T-helper 1 cell treated with Interleukin-12 subunit alpha and Interleukin-12 subunit beta and Interleukin-4 antibody, amounts not matched to agents 30 μg/mL and 1 μg/mL, for 36 hours (primary cell): ENCODE results near the gene JMJD1C.
"Not testable (repeated sequence)": the region's sequence is repeated elsewhere in the genome, so short reads cannot be mapped to it uniquely, and the experiment has no call there.

Source experiments
- H3K27ac Mint-ChIP-seq: one replicate; pipeline ENCODE4 v1.8.0; 2021; ENCODE audit warnings: mild to moderate bottlenecking, mixed read lengths
- H3K27me3 Mint-ChIP-seq: one replicate; pipeline ENCODE4 v1.8.0; 2021; ENCODE audit warnings: low read depth, mixed read lengths
- H3K36me3 Mint-ChIP-seq: one replicate; pipeline ENCODE4 v1.8.0; 2021; ENCODE audit warnings: low read depth, mixed read lengths
- H3K4me1 Mint-ChIP-seq: one replicate; pipeline ENCODE4 v1.8.0; 2021; ENCODE audit warnings: low read depth, mixed read lengths
- H3K4me3 Mint-ChIP-seq: one replicate; pipeline ENCODE4 v1.8.0; 2021; ENCODE audit warnings: mild to moderate bottlenecking, moderate library complexity, mixed read lengths
- H3K9me3 Mint-ChIP-seq: one replicate; pipeline ENCODE4 v1.8.0; 2021; ENCODE audit warnings: mixed read lengths

Gene JMJD1C, protein sequence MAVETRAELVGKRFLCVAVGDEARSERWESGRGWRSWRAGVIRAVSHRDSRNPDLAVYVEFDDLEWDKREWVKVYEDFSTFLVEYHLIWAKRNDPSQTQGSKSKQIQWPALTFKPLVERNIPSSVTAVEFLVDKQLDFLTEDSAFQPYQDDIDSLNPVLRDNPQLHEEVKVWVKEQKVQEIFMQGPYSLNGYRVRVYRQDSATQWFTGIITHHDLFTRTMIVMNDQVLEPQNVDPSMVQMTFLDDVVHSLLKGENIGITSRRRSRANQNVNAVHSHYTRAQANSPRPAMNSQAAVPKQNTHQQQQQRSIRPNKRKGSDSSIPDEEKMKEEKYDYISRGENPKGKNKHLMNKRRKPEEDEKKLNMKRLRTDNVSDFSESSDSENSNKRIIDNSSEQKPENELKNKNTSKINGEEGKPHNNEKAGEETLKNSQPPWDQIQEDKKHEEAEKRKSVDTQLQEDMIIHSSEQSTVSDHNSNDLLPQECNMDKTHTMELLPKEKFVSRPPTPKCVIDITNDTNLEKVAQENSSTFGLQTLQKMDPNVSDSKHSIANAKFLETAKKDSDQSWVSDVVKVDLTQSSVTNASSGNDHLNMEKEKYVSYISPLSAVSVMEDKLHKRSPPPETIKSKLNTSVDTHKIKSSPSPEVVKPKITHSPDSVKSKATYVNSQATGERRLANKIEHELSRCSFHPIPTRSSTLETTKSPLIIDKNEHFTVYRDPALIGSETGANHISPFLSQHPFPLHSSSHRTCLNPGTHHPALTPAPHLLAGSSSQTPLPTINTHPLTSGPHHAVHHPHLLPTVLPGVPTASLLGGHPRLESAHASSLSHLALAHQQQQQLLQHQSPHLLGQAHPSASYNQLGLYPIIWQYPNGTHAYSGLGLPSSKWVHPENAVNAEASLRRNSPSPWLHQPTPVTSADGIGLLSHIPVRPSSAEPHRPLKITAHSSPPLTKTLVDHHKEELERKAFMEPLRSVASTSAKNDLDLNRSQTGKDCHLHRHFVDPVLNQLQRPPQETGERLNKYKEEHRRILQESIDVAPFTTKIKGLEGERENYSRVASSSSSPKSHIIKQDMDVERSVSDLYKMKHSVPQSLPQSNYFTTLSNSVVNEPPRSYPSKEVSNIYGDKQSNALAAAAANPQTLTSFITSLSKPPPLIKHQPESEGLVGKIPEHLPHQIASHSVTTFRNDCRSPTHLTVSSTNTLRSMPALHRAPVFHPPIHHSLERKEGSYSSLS (N-terminal part only)

GRCh38 chr10:63465293-63466143 is at the start of gene JMJD1C:
TSS of gene JMJD1C (minus strand) at chr10:63465977. CDS start at chr10:63465662, 315 bp downstream.
- H3K4me1 Mint-ChIP-seq: peaks cover 13% of the 10 kb centered on the region
- peak within 1 kb of the TSS; percentile 90 for H3K4me3 Mint-ChIP-seq
- H3K36me3 Mint-ChIP-seq: peaks cover 1% of the 10 kb centered on the region
- peaks cover 39% of the 10 kb centered on the region for H3K27me3 Mint-ChIP-seq
- peak within 1 kb of the TSS; percentile 74 for H3K27ac Mint-ChIP-seq
- no peaks in the 10 kb centered on the region for H3K9me3 Mint-ChIP-seq

GRCh38 chr10:63515002-63515763 is 49.4 kb upstream of the JMJD1C start:
- Mint-ChIP-seq H3K27me3 (no peaks in the 10 kb centered on the region), H3K9me3 (peaks cover 6% of the 10 kb centered on the region), H3K4me1 (peaks cover 40% of the 10 kb centered on the region), H3K4me3 (peak overlapping the region; percentile 40), H3K36me3 (peaks cover 16% of the 10 kb centered on the region), H3K27ac (peak overlapping the region; percentile 70)

DNA sequence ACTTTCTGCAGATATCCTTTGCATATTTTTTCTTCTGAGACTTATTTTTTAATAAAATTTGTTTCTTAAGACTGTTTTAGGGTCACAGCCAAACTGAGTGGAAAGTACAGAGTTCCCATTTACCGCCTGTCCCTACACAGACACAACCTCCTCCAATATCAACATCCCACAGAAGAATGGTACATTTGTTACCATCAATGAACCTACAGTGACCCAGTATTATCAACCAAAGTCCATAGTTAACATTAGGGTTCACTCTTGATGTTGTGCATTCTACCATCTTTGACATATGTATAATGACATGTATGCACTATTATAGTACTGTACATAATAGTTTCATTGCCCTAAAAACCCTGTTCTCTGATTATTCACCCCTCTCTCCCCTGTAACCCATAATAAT is 40.8 kb upstream of the JMJD1C start:
- H3K36me3 Mint-ChIP-seq: peaks cover 1% of the 10 kb centered on the region
- no peaks in the 10 kb centered on the region for H3K27me3 Mint-ChIP-seq
- H3K27ac Mint-ChIP-seq: no peak overlapping the region
- no peak overlapping the region for H3K4me3 Mint-ChIP-seq
- H3K9me3 Mint-ChIP-seq: no peaks in the 10 kb centered on the region
- peaks cover 7% of the 10 kb centered on the region for H3K4me1 Mint-ChIP-seq

- no peak overlapping the region for H3K4me3 Mint-ChIP-seq
- no peaks in the 10 kb centered on the region for H3K9me3 Mint-ChIP-seq
- no peak overlapping the region for H3K27ac Mint-ChIP-seq
- H3K4me1 Mint-ChIP-seq: peaks cover 7% of the 10 kb centered on the region
- no peaks in the 10 kb centered on the region for H3K27me3 Mint-ChIP-seq
- H3K36me3 Mint-ChIP-seq: no peaks in the 10 kb centered on the region
Measured at GRCh38 chr10:63505562-63505961, 39.8 kb upstream of the JMJD1C start.

DNA sequence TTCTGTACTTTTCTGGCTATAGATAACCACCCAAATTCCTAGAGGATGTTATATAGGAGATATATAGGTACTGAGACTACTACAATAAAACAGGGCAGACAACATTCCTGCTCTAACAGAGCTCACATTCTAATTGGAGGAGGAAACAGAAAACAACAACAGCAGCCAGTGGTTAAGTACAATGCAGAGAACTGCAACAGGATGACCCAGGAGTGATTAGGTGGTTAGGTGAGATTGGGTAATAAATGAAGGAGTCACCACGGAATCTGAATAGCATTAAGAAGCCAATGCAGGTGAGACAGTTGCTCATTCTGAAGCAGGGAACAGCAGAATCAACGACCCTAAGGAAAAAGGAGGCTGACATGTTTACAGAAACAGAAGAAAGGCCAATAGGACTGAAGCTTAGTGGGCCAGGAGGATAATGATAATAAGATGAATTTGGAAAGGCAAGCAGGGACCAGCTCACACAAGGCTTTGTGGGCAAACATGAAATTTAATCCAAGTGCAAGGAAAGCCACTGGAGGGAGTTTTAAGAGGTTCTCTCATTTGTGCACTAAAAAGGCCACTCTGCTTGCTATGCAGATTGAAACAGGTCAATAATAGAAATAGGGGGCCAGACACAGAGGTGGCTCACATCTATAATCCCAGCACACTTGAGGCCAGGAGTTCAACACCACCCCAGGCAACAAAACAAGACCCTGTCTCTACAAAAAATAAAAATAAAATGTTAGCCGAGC is 38.5 kb upstream of the JMJD1C start:
- Mint-ChIP-seq H3K27me3 (no peaks in the 10 kb centered on the region), H3K4me3 (no peak overlapping the region), H3K36me3 (peaks cover 2% of the 10 kb centered on the region), H3K27ac (no peak overlapping the region), H3K4me1 (peaks cover 7% of the 10 kb centered on the region), H3K9me3 (no peaks in the 10 kb centered on the region)

DNA sequence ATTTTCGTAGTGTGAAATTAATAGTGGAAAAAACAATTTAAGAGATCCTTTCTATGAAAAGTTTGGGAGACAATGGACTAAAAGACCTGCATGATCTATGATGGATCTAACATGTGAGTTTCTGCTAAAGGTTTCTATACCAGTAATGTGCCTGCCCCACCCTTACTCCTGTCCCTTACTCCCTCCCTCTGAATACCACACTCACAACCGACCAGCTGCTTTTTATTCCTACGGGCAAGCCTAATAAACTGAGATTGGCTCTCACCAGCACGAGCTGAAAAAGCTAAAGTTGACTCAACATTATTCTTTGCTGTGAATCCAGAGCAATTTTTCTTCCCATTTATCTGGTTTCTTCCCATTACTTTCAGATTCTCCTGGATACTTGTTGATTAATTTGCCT is 37.6 kb upstream of the JMJD1C start:
- H3K4me1 Mint-ChIP-seq: peaks cover 7% of the 10 kb centered on the region
- H3K27me3 Mint-ChIP-seq: no peaks in the 10 kb centered on the region
- no peaks in the 10 kb centered on the region for H3K9me3 Mint-ChIP-seq

GRCh38 chr10:63502832-63503231 is 37.1 kb upstream of the JMJD1C start:
- H3K27me3 Mint-ChIP-seq: no peaks in the 10 kb centered on the region
- peaks cover 5% of the 10 kb centered on the region for H3K36me3 Mint-ChIP-seq
- H3K27ac Mint-ChIP-seq: no peak overlapping the region
- H3K4me3 Mint-ChIP-seq: no peak overlapping the region
- H3K9me3 Mint-ChIP-seq: no peaks in the 10 kb centered on the region
- H3K4me1 Mint-ChIP-seq: peaks cover 7% of the 10 kb centered on the region

More for the DNA sequence above, 37.6 kb upstream of the JMJD1C start:
- H3K27ac Mint-ChIP-seq: no peak overlapping the region
- H3K4me3 Mint-ChIP-seq: no peak overlapping the region
- H3K36me3 Mint-ChIP-seq: peaks cover 5% of the 10 kb centered on the region

GRCh38 chr10:63501954-63502353 is 36.2 kb upstream of the JMJD1C start:
- no peak overlapping the region for H3K27ac Mint-ChIP-seq
- H3K9me3 Mint-ChIP-seq: no peaks in the 10 kb centered on the region
- H3K4me3 Mint-ChIP-seq: no peak overlapping the region
- H3K4me1 Mint-ChIP-seq: peaks cover 7% of the 10 kb centered on the region
- peaks cover 5% of the 10 kb centered on the region for H3K36me3 Mint-ChIP-seq
- H3K27me3 Mint-ChIP-seq: no peaks in the 10 kb centered on the region

DNA sequence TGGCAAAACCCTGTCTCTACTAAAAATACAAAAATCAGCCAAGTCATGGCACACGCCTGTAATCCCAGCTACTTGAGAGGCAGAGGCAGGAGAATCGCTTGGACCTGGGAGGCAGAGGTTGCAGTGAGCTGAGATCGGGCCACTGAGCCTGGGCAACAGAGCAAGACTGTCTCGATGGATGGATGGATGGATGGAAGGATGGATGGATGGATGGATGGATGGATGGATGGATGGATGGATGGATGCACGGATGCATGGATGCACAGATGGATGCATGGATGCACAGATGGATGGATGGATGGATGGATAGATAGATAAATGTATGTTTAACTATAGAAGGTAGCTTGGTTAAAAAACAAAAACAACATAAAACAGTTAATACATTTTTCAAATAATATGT is 34.8 kb upstream of the JMJD1C start:
- not testable (repeated sequence) for H3K36me3 Mint-ChIP-seq, H3K4me3 Mint-ChIP-seq, H3K27ac Mint-ChIP-seq, H3K27me3 Mint-ChIP-seq, H3K4me1 Mint-ChIP-seq, H3K9me3 Mint-ChIP-seq

DNA sequence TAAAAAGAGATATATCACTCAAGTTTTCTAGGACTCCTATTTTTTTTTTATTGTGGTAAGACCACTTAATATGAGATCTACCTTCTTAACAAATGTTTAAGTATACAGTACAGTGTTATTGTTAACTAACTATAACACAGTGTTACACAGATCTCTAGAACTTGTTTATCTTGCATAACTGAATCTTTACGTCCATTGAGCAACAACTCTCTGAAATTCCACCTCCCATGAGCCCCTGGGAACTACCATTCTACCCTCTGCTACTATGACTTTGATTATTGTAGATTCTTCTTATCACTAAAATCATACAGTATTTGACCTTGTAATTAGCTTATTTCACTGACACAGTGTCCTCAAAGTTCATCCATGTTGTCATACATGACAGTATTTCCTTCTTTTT is 32.9 kb upstream of the JMJD1C start:
- no peak overlapping the region for H3K27ac Mint-ChIP-seq
- H3K27me3 Mint-ChIP-seq: no peaks in the 10 kb centered on the region
- peaks cover 5% of the 10 kb centered on the region for H3K36me3 Mint-ChIP-seq
- no peaks in the 10 kb centered on the region for H3K9me3 Mint-ChIP-seq
- no peak overlapping the region for H3K4me3 Mint-ChIP-seq
- H3K4me1 Mint-ChIP-seq: no peaks in the 10 kb centered on the region

GRCh38 chr10:63497321-63497720 is 31.5 kb upstream of the JMJD1C start:
- H3K4me3 Mint-ChIP-seq: no peak overlapping the region
- H3K9me3 Mint-ChIP-seq: no peaks in the 10 kb centered on the region
- no peak overlapping the region for H3K27ac Mint-ChIP-seq
- H3K4me1 Mint-ChIP-seq: no peaks in the 10 kb centered on the region
- peaks cover 5% of the 10 kb centered on the region for H3K36me3 Mint-ChIP-seq
- no peaks in the 10 kb centered on the region for H3K27me3 Mint-ChIP-seq

- Mint-ChIP-seq H3K9me3 (no peaks in the 10 kb centered on the region), H3K4me3 (no peak overlapping the region), H3K4me1 (no peaks in the 10 kb centered on the region), H3K36me3 (peaks cover 5% of the 10 kb centered on the region), H3K27ac (no peak overlapping the region), H3K27me3 (no peaks in the 10 kb centered on the region)
Measured at GRCh38 chr10:63496561-63496960, 30.8 kb upstream of the JMJD1C start.

GRCh38 chr10:63494951-63495350 is 29.2 kb upstream of the JMJD1C start:
- Mint-ChIP-seq H3K27me3 (no peaks in the 10 kb centered on the region), H3K9me3 (no peaks in the 10 kb centered on the region), H3K4me1 (no peaks in the 10 kb centered on the region), H3K4me3 (no peak overlapping the region), H3K27ac (no peak overlapping the region), H3K36me3 (peaks cover 5% of the 10 kb centered on the region)
